ENCODE results near the gene AXL. TPM values are rescaled to one million over a fixed set of nuclear protein-coding genes. Genes with fewer than 3 reads are reported as not detected.

AXL gene
- total and polyA plus RNA-seq, 2 donors (not counting 3 experiments of a cell fraction or from before 2014, with no cell fraction given) = 86.9 to 172 TPM

DNA sequence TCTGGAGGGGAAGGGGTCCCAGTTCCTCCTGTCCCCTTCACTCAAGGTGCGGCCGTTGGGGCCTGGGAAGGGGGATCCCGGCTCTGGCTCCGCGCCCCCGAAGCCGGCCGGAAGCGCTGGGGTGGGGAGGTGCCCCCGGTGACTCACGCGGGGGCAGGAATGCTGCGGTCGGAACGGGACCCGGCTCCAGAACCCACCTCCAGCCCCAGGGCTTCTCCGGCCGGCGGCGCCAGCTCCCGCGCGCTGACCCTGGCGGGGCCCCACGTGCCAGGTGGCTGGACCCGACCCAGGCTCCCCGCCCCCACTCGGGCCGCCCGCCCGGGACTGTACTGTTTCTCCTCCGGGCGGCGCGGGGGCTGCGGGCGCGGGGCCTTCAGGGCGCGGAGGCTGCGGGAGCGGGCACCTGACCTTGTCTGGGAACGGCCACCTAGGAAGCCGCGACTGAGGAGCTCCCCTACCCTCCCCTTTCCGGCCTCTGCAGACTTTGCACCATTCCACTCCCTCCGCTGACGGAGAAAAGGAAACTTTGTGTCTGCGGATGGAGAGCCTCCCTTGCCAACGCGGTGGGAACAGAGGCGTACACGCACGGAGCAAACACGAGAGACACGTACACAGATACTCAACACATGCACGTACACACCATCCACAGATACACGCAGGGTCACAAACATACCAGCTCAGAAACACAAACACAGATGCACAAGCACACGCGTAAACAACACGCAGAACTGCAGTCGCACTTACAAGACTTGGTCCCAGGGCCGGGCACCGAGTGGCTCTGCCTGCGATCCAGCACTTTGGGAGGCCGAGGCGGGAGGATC lies 7.2 kb downstream of the AXL start:
- DNase-seq (ENCODE audit: low read depth, low spot score) (peak; percentile 59), FAIRE-seq (no peak)
- POLR2A ChIA-PET = interaction anchor here (1.5 kb wide), 1 partner anchor 37 kb away, joined by 4 read pairs; the partner anchor contains the start of gene HNRNPUL1
- intact Hi-C loops (cut with micrococcal nuclease) (no loop called here), dilution Hi-C loops (cut with MboI; ENCODE audit: extremely low pct_ligation_motif_present, low sequenced_read_pairs) (no loop called here)
- no peak for TF ChIP-seq POLR2A (IDR thresholded peaks at IDR 0.05; ENCODE audit: low read depth, low read length)
- TF ChIP-seq GATA2 (IDR thresholded peaks at IDR 0.05; ENCODE audit: insufficient read depth, insufficient read length, low read depth, low read length) = no peak
- peak; percentile 25 for TF ChIP-seq MYC (IDR thresholded peaks at IDR 0.05; ENCODE audit: low read depth, low read length)
- TF ChIP-seq, protein P1, sequence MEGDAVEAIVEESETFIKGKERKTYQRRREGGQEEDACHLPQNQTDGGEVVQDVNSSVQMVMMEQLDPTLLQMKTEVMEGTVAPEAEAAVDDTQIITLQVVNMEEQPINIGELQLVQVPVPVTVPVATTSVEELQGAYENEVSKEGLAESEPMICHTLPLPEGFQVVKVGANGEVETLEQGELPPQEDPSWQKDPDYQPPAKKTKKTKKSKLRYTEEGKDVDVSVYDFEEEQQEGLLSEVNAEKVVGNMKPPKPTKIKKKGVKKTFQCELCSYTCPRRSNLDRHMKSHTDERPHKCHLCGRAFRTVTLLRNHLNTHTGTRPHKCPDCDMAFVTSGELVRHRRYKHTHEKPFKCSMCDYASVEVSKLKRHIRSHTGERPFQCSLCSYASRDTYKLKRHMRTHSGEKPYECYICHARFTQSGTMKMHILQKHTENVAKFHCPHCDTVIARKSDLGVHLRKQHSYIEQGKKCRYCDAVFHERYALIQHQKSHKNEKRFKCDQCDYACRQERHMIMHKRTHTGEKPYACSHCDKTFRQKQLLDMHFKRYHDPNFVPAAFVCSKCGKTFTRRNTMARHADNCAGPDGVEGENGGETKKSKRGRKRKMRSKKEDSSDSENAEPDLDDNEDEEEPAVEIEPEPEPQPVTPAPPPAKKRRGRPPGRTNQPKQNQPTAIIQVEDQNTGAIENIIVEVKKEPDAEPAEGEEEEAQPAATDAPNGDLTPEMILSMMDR (IDR thresholded peaks at IDR 0.05; ENCODE audit: extremely low read depth in 1 of 2, insufficient read depth in 1 of 2, low read depth in 1 of 2, low read length in 2 of 2) = no peak
- TF ChIP-seq FOS (IDR thresholded peaks at IDR 0.05; ENCODE audit: borderline replicate concordance, insufficient read depth, low read length) = peak; percentile 51
- H3K4me1 ChIP-seq (ENCODE audit: control insufficient read depth, extremely low read depth, insufficient read depth, low read length) = peaks cover 44% of the 10 kb centered on the region
- no peaks in the 10 kb centered on the region for H3K9me1 ChIP-seq (replicated peaks; ENCODE audit: control insufficient read depth, extremely low read depth, insufficient read depth, low read length)
- H3K4me2 ChIP-seq (ENCODE audit: insufficient read depth, low read length) = peak overlapping the region; percentile 80
- no peaks in the 10 kb centered on the region for H3K27me3 ChIP-seq (ENCODE audit: control insufficient read depth in 2 of 2, insufficient read depth in 2 of 2, low read length in 2 of 2)
- peaks cover 54% of the 10 kb centered on the region for H3K79me2 ChIP-seq (ENCODE audit: control insufficient read depth, insufficient read depth, low read length)
- H3K9ac ChIP-seq (replicated peaks; ENCODE audit: extremely low read depth, insufficient read depth, low read length) = peak overlapping the region; percentile 59
- H4K20me1 ChIP-seq (replicated peaks; ENCODE audit: control insufficient read depth, extremely low read depth, insufficient read depth, low read length) = no peaks in the 10 kb centered on the region
- peak overlapping the region in 2 of 3 experiments; percentile 32 to 50 for H3K4me3 ChIP-seq (replicated peaks in 1 of 3; ENCODE audit: insufficient read depth in 1 of 3, low read depth in 1 of 3, low read length in 3 of 3)
- H3K27ac ChIP-seq (ENCODE audit: insufficient read depth, low read depth, low read length) = peak overlapping the region; percentile 76
- CTCF ChIA-PET = interaction anchor here (3.9 to 4.0 kb wide), 2 partner anchors 22 to 37 kb away, joined by 29 to 33 read pairs; partner anchors contain the start of gene HNRNPUL1
- H3K36me3 ChIP-seq (ENCODE audit: control insufficient read depth in 2 of 2, extremely low read depth in 1 of 2, insufficient read depth in 2 of 2, low read length in 2 of 2) = peaks cover 1 to 2% of the 10 kb centered on the region in 2 experiments
- TSS peak; percentile 3 for BruUV-seq (replicated peaks)
- peak overlapping the region; percentile 18 for H2AFZ ChIP-seq (ENCODE audit: low read depth, low read length)
- H3K9me3 ChIP-seq (replicated peaks; ENCODE audit: control insufficient read depth, insufficient read depth, low read length) = no peaks in the 10 kb centered on the region

Data from endothelial cell of umbilical vein (primary cell).